ENCODE results near the gene KIFBP.

DNA sequence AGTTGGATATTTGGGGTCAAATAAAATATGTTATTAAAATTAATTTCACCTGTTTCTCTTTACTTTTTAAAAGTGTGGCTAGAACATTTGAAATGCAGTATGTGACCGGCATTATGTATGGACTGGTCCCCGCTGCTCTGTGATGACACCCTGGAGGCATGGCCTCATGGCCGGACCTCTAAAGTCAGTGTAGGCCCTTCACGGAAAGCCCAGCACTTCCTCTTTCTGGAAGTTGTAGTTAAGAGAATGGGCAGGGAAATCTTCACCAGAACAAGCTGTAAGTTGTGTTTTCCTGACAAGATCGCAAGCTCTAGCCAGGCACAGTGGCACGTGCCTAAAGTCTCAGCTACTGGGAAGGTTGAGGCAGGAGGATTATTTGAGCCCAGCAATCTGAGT is 61.0 kb downstream of the KIFBP start:
- TF ChIP-seq, protein P1, sequence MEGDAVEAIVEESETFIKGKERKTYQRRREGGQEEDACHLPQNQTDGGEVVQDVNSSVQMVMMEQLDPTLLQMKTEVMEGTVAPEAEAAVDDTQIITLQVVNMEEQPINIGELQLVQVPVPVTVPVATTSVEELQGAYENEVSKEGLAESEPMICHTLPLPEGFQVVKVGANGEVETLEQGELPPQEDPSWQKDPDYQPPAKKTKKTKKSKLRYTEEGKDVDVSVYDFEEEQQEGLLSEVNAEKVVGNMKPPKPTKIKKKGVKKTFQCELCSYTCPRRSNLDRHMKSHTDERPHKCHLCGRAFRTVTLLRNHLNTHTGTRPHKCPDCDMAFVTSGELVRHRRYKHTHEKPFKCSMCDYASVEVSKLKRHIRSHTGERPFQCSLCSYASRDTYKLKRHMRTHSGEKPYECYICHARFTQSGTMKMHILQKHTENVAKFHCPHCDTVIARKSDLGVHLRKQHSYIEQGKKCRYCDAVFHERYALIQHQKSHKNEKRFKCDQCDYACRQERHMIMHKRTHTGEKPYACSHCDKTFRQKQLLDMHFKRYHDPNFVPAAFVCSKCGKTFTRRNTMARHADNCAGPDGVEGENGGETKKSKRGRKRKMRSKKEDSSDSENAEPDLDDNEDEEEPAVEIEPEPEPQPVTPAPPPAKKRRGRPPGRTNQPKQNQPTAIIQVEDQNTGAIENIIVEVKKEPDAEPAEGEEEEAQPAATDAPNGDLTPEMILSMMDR (IDR thresholded peaks at IDR 0.05; ENCODE audit: insufficient read depth, low read length, poor library complexity, severe bottlenecking) = no peak
- no peak for TF ChIP-seq EZH2phosphoT487 (conservative IDR thresholded peaks at IDR 0.05; ENCODE audit: low read length)
